GM04504 (cell line): Measurements from ENCODE around the gene SPPL3.
A peak's percentile ranks its signal among the peaks of the same experiment; 100 is the strongest.

Source experiments
- DNase-seq: peaks from one replicate; pipeline ENCODE4 v3.0.0-alpha.2; 2012; ENCODE audit warnings: low read depth

SPPL3 gene

DNA sequence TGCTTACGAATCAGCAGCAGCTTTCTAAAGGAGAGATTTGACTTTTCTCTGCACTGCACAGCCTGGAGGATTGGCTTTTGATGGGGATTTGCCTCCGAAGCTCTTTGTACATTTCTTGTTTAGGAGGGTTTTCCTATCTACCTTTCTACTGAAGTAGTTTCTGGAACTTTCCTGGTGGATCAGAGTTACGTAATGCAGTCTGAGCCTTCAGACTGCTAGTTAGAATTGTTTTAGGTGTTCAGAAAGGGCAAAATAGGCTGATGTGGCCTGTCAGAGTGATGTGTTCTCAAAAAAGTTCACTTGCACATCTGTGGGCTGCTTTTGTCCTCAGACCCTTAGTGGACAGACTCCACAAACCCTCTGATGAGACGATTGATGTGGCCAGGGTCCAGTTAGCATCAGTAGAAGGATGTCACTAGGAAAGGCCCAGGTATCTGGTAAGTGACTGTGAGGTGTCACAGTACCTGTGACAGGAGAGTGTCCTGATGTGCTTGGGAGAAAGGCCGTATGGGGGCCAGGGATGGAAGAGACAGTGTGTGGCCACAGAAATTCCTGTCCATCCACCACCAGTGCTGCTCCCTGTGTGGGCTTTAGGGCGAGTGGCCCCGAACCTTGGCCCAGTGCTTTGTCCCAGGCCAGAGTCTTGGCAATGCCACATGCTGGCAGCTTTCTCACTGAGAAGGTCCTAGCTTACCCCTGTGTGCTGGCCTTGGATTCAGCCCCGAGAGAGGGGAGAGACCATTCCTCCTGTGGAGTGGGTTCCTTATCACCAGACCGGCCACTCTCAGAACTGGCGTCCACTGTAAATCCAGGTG, 183.0 kb downstream of the SPPL3 start:
- DNase-seq: no peak

DNA sequence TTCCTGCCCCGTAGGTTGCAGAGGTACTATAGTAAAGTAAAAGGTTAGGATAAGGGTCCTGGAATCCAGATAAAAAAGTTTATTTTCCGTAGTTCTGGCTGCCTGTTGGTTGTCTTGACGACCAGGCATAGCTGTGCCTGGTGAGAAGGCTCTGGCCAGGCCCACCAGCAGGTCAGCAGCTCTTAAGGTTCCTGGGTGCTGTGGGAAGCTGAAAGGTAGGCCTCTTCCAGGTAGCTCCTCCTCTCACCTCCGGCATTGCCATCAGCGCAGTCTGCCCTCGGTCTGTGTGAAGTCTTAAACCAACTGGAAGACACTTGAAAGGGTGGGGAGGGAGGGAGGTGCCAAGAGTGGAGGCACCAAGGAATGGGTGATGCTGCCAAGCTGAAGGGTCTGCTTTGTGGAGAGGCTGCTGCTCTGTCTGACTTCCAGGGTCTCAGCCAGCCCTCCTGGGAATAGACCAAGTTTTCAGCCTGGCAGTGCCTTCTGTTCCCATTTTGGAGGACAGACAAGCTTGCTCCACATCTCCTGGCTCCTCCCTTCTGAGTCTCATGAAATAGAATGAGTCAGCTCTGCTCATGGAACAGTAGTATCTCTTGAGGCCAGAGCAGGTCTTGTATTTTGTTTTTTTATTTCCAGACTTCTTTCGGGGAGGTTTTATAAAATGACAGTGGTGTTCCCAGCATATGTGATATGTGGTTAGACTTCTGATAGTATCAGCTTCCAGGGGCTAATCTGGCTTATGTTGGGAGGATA, 183.7 kb downstream of the SPPL3 start:
- peak; percentile 38 for DNase-seq

DNA sequence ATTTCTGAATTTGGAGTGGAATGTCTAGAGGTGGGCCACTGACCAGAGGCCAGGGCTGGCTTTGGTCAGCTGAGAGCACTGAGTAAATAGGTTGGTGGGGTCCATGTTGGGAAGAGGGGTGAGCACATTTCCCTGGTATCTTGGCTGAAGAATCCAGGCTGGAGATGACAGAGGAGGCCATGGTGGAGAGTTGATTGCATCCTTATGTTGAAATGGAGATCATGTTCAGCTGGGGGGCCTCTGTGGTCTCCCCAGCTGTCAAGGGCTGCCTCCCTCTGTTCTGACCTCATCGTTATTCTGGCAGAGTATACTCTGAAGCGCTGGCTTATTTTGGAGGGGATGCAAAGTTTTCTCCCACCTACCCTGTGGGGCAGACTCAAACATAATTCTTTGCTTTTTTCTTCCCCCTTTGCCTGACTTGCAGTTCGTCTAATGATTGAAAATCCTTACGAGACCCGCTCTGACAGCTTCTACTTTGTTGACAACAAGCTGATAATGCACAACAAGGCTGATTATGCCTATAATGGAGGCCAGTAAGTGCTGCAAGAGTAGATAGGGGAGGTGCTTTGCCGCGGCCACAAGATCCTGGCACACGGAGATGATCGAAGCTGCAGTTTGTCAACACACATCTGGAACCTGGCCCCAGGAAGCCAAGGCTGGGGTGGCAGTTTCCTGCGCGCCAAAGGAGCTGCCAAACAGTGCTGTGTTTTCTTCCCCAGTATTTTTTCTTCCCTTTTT, 184.5 kb downstream of the SPPL3 start:
- DNase-seq: no peak

DNA sequence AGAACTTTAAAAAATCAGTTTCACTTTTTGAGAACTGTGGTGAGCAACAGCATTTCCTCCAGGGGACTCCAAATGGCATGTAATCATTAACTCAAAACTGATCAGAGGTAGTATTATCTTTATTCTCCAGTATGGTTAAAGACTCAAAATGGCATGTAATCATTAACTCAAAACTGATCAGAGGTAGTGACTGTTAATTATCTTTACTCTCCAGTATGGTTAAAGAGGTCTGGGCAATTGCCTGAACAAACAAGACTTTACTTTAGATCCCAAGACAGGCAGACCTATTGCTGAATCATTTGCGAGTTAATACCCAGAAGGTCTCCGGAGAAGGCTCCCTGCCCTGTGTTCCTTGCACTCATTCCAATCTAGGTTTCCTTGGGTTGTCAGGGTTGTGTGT, 185.1 kb downstream of the SPPL3 start:
- DNase-seq: no peak

GRCh38 chr12:120718055-120718454, 186.1 kb downstream of the SPPL3 start:
- no peak for DNase-seq

GRCh38 chr12:120713861-120714482, 190.2 kb downstream of the SPPL3 start:
- DNase-seq: peak; percentile 56

DNA sequence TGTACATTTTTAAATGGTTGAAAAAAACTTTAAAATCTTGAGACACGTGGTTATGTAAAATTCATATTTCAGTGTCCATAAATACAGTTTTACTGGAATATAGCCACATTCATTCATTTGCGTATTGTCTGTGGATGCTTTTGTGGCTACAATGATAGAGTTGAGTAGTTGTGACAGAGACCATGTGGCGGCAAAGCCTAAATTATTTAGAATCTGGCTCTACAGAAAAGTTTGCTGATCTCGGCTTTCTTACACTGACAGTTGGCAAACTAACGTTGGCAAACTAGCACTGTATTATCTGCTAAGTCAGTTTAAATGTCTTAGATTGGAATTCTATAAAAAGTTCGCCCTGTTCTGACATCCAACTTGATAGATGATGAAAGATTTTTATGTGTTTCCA, 191.5 kb downstream of the SPPL3 start:
- DNase-seq: no peak
